Activated T-helper 1 cell treated with Interleukin-2 at 50 U/mL for 16 hours (primary cell): ENCODE results near the gene NTF3.

Experiments used
- DNase-seq: peaks from one replicate; pipeline ENCODE4 v3.0.0-alpha.2; 2020; ENCODE audit warnings: low read depth

The NTF3 gene

DNA sequence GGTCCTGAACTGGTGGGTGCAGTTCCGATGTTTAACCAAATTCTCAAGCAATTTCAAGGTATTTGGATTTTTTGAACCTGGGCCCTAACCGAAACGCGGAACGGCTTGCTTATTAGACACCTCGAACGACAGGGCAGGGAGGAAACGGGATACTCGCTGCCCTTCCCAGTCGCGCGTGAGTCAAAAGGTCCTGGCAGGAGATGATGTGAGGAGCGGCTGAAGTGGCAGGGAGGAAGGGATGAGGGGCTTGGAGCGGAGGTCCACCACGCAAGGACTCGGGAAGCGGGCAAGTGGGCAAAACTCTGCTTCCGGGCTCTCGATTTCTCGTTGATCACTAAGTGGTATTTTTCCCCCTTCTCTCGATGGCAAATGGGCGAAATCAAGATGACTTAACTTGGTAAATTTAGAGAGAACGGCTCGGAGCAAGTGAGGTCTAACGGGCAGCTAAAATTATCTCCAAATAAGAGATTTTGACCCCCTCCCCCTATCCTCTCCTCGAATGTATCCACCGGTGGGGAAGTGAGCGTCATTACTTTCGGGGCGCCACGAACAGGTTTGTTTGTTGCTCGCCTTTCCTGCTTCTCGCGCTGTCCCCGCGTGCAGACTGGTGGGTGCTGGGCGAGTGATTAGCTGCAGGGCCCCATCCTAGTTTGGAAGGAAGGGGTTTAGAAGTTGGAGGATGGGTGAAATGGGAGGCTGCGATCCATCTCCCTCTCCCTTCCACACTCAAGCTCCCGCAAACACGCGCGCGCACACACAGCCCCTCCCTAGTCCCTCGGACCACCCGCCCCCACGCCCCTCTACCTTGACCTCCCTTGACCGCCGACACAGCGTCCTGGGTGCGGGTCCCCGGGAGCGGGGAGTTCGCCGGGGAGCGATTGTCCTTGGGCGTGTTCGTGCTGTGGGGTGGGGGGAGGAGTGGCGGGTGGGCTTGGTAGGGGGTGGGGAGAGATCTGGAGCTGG is 986 bp upstream of the NTF3 start:
- DNase-seq = no peak

DNA sequence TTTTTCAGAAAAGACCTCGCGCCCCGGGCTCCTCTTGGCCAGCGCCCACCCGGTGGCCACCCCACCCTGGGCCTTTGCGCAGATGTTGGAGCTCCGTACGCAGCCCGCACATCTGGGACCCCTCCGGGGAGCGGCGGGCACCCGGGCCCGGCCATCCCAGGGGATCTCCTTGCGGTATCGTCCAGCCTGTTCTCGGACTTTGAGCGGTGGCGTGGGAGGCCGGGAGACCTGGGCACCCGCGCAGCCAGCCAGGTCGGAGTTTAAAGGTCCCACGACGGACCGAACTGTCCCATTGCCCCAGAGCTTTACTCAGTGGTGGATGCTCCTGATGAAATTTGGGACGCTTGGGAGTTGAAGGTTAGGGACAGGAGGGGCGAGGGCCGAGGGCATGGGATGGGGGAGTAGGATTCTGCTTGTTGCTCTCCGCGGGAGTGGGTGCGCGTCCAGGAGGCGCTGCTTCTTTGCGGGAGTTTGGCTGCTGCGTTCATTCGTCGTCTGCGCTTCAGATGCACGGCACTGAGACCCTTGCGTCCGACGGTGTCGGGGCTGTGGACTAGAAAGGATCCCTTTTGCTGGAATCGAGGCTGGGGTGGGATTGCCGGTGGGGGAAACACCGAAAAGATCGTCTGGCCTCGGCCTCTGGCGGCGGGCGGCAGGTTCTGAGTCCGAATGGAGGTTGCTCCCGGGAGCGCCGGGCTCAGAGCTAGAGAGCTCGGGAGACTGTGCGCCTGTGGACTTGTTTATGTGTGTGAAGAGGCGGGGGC is 1.4 kb downstream of the NTF3 start:
- DNase-seq = no peak

DNA sequence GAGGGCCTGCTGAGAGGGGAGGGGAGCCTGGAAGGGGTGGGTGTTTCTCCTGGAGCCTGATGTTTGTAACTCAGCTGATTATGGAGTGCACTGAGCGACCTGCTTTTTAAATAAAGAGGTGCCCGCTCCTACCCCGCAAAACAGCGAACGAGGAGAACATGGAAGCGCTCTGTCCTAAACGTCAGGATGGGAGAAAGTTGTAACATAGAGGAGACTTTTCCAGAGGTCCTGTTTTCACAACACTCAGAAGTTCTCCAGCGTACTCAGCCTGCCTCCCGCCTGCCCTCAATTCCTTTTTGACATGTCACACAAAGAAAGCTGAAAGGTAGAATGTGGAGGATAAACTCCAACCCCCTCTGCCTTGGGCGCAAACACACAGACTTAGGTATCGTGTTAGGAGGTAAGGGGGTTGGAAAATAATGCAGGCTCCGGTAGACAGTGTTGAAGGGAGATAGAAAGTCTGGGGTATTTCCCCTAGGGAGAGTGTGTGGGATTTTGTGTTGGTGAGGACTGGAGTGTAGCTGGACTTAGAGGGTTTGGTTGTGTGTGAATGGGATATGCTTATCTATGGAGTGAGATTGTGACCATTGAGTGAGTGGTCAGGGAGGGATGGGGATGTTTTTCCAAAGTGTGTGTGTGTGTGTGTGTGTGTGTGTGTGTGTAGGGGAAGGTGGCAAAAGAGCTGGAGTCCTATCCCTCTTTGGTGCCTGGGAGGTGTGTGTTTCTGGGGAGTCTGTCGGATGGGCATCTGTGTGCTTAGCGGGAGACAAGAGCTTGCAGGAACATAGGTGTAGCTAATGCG is 2.1 kb downstream of the NTF3 start:
- DNase-seq = no peak

DNA sequence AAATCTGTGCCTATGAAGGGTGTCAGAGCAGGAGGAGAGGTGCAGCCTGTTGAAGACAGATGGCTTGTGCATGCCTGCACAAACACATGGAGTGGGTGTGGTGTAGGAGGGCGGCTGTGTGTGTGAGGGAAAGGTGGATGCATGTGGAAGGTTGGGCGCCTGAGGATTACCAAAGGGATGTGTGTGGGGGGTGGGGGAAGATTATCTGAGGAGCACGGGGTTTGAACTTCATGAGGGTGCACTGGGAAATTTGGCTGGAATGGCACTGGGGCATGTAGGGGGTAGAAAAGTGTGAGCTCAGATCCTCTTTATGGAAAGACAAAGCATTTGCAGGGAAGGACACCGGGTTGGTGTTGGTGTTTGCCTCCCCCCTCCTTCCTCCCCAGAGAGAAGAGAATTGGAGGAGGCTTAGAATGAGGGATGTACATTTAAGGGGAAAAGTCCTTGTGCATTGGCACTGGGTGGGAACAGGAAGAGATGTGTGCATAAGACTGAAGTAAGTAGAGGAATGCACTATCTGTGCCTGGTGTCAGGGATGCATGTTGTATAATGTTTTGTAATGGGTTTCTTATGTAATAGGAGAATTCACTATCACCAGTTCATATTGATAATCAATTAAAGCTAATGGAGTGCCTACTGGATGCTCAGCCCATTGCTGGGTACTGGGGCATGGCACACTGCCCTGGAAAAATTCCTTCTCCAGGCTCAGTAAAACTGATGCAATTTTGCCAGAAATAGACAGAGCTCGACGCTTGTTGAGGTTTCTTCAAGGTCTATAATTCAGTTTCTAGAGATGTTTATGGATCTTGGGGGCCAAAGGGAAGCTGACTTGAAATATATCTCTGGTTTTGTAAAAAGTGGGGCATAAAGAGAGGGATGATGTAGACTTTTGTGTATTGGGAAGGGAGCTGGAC is 3.0 kb downstream of the NTF3 start:
- DNase-seq = no peak

DNA sequence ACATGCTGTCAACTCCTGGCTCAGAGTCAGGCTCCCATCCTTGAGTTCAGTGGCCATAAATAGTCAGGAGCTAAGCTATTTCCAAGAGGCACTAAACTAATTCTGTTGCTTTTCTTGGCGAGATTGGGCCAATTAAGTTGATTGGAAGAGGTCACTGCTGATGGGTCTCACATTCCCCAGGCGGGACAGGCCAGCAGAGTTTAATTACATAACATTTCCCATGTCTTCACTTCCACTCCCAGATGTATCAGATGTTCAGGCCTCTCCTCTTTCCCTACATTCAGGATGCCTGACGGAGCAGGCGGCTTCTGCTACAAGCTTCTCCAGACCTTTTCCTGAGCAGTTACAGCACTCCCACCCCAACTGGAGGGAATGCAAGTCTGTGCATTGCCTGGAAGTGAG is 5.3 kb downstream of the NTF3 start:
- DNase-seq = no peak

DNA sequence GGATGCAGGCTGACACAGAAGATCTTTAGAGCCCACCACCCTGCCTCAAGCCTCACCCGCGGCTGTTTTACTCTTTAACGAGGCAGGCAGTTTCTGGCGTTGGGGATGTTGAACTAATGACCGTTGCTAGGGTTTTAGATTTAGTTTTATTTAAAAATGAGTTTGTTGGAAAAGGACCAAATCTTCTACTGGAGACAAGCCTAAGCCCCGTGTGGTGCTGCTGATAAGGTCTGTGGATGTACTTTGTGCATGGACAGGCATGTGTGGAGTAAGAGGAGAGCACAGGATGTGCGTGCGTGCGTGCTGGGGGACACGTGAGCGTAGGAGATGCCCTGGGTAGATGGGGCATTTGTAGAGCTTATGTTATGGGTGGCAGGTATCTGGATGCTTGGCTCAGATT is 5.7 kb downstream of the NTF3 start:
- DNase-seq = no peak

DNA sequence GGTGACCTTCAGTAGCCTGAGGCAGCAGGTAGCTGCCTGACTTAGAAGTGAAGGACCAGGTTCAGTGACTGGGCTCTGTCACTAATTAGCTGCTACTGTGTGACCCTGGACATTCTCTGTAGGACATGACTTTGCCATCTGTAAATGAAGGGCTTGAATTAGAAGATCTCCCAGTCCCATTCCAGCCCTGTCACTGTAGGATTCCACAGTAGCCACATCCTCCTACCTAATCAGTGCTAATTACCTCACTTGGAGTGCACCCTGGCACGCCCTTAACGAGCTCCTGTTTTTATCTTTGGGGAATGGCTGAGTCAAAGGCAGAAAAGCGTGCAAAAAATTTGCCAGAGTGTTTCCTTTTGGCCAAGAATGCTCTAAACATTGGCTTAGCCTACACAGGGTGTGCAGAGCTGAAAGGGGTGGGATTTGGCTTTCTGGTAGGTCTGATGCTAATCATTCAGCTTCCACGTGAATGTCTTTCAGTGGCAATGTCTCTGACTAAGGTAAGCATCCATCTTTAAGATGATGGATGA is 6.8 kb downstream of the NTF3 start:
- DNase-seq = no peak

DNA sequence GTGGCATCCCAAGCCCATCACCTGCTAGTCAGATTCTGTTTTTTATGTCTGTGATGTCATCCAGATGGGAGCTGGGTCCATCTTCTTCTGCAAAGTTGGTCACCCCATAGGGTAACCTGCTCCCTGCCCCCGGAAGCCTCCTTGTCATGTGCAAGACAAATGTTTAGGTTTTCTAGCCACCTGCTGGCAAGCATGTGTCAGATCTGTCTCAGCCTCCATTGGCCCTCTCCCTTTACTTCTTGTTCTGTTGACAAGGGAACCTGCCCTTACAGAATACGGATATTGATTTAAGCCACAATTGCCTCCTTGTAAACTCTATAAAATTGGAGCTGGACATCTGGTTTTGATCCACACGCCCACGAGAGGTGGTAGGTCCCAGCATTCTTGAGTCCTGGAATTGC is 7.5 kb downstream of the NTF3 start:
- DNase-seq = no peak

DNA sequence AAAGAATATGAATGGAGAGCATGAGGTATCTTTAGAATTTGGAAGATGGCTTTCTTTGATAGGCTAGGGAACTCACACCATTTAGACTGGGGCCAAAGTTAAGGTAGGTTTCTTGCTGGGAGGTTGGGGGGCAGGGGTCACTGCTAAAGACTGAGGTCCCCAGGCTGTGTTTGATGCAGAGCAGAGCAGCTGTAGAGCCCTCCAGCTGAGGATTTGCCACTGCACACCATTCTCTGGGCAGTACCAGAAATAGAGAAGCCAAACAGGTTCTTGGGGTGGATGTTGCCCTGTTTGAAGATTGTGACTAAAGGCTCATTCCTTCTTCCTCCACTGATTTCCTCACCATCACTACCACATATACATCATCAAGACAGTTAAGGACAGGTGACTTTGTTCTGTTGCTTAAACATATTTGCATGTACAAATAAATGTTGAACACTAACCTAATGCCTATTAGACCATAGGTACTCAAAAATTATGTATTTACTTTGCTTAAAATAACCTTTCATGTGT is 7.9 kb downstream of the NTF3 start:
- no peak for DNase-seq

DNA sequence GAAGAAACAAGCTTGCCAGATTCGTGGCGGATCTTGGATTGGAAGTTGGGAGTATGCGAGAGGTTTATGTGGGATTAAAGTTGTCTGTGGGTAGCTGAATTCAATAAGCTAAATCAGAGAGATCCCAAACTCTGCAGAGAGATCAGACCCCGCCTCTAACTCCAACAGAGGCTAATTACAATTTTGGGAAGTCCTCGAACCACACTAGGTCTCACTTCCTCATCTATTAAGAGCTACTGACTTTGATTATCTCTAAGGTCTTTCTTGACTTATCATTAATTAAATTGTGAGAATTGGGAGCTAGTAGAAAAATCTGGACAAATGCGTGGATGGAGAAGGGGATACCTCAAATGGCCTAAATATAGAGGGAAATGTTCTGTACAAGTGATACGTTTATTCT is 9.1 kb downstream of the NTF3 start:
- DNase-seq = no peak

DNA sequence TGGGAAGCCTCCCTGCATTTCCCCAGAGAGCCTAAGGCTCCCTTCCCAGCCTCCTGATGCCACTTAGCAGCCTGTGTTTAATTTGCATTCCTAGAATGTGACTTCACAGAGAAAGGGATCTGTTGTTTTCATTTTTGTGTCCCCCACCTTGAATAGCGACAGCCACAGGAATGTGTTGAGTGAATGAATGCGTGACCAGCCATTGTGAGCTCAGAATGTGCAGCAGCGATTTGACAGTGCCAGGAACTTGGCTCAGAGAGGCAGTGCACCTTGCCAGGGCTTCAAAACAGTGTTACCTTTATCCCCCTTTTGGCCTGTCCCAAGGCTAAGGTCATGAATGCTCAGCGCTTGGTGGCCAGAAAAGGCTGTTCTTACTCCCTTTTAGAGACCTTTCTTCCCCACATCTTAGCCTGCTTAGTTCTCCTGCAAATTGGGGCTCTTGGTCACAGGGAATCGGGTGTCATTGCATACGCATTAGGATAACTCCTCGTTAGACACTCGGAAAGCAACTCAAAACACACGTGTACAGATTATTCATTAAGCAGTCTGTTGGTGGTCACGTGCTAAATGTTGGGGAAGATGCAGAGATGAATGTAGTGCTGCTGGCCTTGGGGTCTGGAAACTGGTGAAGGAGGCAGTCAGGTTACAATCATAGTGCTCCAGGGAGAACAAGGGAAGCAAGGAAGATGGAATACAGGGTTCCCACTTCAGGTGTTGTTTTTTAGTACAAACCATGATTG is 9.8 kb downstream of the NTF3 start:
- no peak for DNase-seq

DNA sequence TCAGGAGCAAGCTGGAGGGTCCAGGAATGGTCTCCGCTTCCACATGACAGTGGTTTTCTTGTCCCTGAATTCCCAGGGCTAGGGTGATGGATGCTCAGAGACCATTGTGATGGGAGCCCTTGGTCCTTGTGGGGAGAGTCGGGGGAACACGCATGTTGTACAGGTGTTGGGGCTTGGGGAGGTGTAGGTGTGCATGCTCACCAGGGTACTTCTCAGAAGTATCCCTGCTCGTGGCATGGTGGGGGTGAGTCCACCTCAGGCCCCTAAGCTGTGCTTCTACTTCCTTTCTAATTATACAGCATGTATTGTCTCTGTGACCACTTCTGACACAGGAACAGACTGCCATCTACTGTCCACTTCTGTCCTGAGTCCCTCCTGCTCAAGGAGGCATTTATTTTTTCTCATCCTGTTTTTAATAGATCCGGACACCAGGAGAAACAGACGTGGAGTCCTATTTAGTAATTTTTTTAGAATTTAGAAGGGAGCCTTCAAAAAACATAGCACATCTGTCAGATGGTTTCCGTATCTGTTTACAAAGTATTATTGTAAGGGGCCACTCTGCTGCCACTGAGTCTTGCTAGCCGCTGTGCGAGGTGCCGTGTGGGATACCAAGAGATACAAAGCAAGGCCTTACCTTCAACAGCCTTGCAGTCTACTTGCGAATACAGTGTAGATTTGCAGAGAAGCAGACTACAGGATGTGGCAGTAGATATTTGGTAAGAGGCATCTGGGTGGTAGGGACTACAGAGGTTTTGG is 10.5 kb downstream of the NTF3 start:
- no peak for DNase-seq

DNA sequence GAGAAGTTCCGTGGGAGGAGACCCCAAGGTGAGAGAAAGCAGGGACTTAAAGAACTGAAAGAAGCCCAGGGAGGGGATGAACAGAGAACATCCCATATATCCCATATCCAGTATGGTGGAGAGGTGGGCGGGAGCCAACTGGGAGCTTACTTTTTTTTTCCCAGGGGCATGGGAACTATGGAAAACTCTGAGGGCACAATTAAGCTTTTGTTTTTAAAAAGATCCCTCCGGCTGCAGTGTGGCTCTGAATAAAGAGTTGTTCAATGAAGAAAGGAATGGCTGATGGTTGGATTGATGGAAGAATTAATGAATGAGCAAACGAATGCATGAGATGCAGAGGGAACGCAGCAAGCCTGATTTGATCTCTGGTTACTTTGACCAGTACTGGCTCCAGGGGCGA is 12.6 kb downstream of the NTF3 start:
- no peak for DNase-seq

DNA sequence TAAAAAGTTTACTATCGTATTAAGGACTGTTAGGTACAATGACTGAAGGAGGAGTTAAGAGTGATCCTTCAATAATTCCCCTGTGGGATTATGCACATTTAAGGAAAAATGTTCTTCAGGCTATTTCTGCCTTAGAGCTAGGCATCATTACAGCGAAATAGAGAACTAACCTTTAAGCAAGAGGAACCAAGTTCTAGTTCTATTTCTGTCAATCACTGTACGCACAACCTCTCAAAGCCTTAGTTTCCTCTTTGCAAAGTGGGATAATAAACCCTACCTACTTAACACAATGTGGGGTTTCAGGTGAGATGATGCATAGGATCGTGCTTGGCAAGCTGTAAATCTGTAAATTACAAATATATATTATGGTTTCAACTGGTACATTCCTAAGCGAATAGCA is 15.4 kb downstream of the NTF3 start:
- no peak for DNase-seq

DNA sequence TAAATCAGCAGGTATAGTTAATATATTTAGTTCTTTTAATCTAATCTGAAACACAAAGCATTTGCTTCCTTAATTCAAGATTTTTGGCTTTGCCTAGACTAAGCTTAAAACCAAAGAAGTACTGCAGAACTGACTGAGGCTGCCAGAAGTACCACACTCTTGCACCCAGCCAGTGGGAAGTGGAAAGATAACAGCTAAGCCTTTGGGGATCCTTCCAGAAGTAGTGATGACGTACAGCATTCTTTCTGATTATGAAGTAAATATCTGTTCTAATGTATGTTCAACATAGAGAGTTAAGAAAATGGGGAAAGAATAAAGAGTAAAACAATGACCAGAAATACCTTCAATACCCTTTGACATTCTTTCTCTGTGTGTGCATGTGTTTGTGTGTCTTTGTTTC is 19.3 kb downstream of the NTF3 start:
- DNase-seq = no peak

DNA sequence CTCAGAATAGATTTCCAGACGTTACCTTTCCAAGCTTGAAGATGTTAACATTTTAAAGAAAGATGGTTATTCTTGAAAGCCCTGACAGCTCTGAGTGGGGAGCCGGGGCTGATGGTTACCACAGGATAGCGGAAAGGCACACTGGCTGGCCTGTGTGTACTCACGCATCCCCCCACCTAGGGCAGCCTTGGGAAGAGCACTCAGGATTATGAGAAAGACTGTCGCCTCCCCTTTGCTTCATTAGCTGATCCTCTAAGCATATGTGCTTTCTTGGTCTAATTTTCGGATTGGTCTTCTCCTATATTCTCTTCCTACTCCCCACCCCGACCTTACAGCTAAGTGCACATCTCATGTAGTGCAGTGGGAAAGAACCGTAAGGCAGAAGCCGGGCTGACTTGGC is 20.7 kb downstream of the NTF3 start:
- DNase-seq = no peak

DNA sequence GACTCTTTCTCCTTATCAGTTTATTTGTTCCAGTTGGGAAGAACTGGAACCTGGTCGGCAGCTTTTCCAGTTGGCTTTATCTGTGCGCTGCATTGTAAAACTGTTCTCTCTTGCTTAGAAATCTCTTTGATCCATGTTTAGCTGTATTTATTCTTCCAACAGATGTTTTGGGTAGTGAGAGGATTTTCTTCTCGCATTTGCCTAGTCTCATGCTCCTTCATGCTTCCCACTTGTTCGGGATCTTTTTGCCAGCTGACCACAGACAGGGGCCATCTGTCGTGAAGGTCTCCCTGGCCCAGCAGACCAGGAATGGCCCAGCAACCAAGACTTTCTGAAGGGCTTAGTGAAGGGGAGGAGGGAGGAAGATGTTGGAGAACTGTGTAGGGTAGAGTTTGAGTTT is 21.6 kb downstream of the NTF3 start:
- no peak for DNase-seq

DNA sequence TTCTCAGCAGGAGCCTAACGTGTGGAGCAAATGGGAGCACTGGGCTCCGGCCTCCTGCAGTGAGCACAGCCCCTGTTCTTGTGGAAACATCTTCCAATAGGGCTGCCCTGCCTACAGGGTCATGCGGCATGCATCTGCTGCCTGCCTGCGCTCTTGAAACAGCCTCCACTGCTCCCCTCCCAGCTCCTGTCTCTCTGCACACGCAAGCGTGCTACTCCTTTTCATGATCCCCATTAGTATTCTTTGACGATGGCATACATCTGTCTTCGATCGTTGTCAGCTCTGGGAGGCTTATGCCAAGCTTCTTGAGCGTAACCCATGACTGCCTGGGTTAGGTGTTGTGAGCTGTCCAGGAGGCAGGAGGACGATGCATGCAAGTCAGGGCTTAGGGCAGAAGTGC is 23.1 kb downstream of the NTF3 start:
- no peak for DNase-seq

DNA sequence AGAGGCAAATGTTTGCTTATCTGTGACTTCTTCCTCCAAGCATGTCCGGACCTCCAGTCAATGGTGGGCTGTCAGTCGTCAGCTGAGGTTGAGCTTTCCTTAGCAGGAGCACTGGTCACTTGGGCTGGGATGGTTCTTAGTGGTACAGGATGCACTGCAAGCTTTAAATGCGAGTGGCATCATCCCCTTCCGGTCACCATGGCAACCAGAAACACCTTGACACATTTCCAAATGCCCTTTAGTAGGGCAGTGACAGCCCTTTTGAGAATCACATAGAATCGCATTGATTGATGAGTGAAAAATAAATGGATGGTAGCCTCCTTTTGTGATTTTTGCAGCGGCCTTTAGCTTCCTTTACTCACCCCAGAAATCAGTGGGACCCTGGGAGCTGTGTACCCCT is 24.1 kb downstream of the NTF3 start:
- DNase-seq = no peak

DNA sequence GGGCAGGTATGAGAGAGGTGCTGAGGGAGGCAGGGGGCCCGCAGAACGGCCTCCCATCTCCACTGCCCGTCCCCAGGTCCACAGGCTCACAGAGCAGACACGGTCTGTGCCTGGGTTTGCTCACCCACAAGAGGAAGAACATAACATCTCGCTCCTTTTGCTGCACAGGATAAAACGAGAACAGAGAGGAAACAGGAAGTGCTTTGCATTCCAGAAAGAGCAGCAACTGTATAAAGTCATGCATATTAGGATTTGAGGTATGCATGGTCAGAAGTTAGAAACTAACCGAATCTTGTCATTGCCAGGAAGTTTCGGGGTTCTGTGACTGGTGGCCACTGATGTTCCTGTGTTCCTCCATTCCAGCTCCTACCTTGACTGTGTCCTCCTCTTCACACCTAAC is 25.0 kb downstream of the NTF3 start:
- DNase-seq = no peak
